Transverse colon (tissue), 4 donors: ENCODE results near the gene TMEM174. TPM values are rescaled to one million over a fixed set of nuclear protein-coding genes. Genes with fewer than 3 reads are reported as not detected.

ENCODE experiments used
- DNase-seq: peaks from one replicate; pipeline ENCODE4 v3.0.0-alpha.2; 2019
- H3K27ac ChIP-seq, 4 donors: fragments of 200-600 bp; sonication (generic); 2 replicates each; pipeline ENCODE4 v1.5.1; 2016 to 2018; ENCODE audit warnings: inconsistent platforms in 4 of 4
- H3K27me3 ChIP-seq: fragments of 200-600 bp; sonication (generic); 2 replicates; pipeline ENCODE4 v1.5.1; 2017; ENCODE audit warnings: inconsistent platforms
- H3K36me3 ChIP-seq, 4 donors: fragments of 200-600 bp; sonication (generic); 2 replicates each; pipeline ENCODE4 v1.5.1; 2017 to 2019; ENCODE audit warnings: inconsistent platforms in 4 of 4
- H3K4me1 ChIP-seq, 4 donors: fragments of 200-600 bp; sonication (generic); 2 replicates each; pipeline ENCODE4 v1.5.1; 2017 to 2020; ENCODE audit warnings: inconsistent platforms in 4 of 4
- H3K4me3 ChIP-seq, 4 donors: fragments of 200-600 bp; sonication (generic); 1 replicate in 1 of 4; 2 replicates in 3 of 4; pipeline versions ENCODE4 v1.5.1 to v1.6.1; 2017 to 2019; ENCODE audit warnings: inconsistent platforms in 4 of 4
- H3K9me3 ChIP-seq, 2 donors: fragments of 200-600 bp; sonication (generic); 2 replicates each; pipeline ENCODE4 v1.5.1; 2017 to 2019; ENCODE audit warnings: inconsistent platforms in 2 of 2
- EP300 ChIP-seq: sonication (generic); formaldehyde crosslinking; IDR thresholded peaks from one replicate; pipeline ENCODE4 v1.6.1; 2017; ENCODE audit warnings: antibody characterized with exemption, low read depth
- POLR2A ChIP-seq: fragments of 450-650 bp; IDR thresholded peaks from one replicate; pipeline ENCODE4 v1.6.1; 2016; ENCODE audit warnings: antibody characterized with exemption, mild to moderate bottlenecking, moderate library complexity
- POLR2AphosphoS5 ChIP-seq, 3 donors: sonication (generic); formaldehyde crosslinking; IDR thresholded peaks; one replicate each; pipeline ENCODE4 v1.6.1; 2016; ENCODE audit warnings: antibody characterized with exemption in 3 of 3
- WGBS, 2 donors: methylation state at CpG; one replicate each; pipeline ENCODE4 v1.1.5; 2018; ENCODE audit warnings: low coverage in 1 of 2; 5-methylcytosine and 5-hydroxymethylcytosine counted together
- in situ Hi-C, 4 donors: fragments of 200-750 bp; cut with MboI; loops; one replicate each; pipeline versions ENCODE4 v1.15.0 to v1.15.1; 2017; ENCODE audit warnings: low sequenced_read_pairs in 3 of 4, low pct_ligation_motif_present in 1 of 4, low pct_unique_long_range_greater_than_20kb in 1 of 4
- intact Hi-C: fragments of 100-400 bp; cut with DNase I; formaldehyde crosslinking; loops from one replicate; pipeline ENCODE4 v1.15.1; 2023; ENCODE audit warnings: low total_unique reads
- total RNA-seq, 4 donors: library from RNA; depleted of rRNA; stranded (reverse); fragments of >200 nt; gene quantifications; one replicate each; pipeline ENCODE4 v1.1.0, GENCODE V29; 2016
- TF ChIP-seq, protein P1 (sequence below), 5 experiments: fragments of 200-600 bp in 3 of 5; fragments of 450-650 bp in 2 of 5; sonication (generic) in 3 of 5; IDR thresholded peaks; 1 replicate in 2 of 5; 2 replicates in 3 of 5; pipeline ENCODE4 v1.5.1; 2016 to 2017; ENCODE audit warnings: antibody characterized with exemption in 5 of 5, inconsistent platforms in 3 of 5, mild to moderate bottlenecking in 2 of 5, moderate library complexity in 1 of 5

The TMEM174 gene, protein sequence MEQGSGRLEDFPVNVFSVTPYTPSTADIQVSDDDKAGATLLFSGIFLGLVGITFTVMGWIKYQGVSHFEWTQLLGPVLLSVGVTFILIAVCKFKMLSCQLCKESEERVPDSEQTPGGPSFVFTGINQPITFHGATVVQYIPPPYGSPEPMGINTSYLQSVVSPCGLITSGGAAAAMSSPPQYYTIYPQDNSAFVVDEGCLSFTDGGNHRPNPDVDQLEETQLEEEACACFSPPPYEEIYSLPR
- under 1 TPM in 1 of 4 donors, not detected in 3; 0.64 TPM for total RNA-seq

- WGBS, 2 donors, result 80 to 94% methylated on average over 1 to 5 of the region's 5 CpGs
- no peaks in the 10 kb centered on the region for H3K9me3 ChIP-seq
- no peak within 1 kb of the TSS for H3K27ac ChIP-seq
- DNase-seq, result no peak
- peaks cover 3% of the 10 kb centered on the region for H3K27me3 ChIP-seq
- no peak for TF ChIP-seq POLR2A
- TF ChIP-seq POLR2AphosphoS5 (IDR thresholded peaks at IDR 0.05), result no peak
- no peak for TF ChIP-seq EP300
- H3K36me3 ChIP-seq, result no peaks in the 10 kb centered on the region
- in situ Hi-C loops (no loop called here), intact Hi-C loops (no loop called here)
- no peak within 1 kb of the TSS for H3K4me3 ChIP-seq
- no peaks in the 10 kb centered on the region for H3K4me1 ChIP-seq
Measured at GRCh38 chr5:73172951-73173350, at the start of gene TMEM174. Gene TMEM174 (plus strand): TSS chr5:73173193. CDS start chr5:73173244, 51 bp downstream.

GRCh38 chr5:73125289-73125688 is 47.7 kb upstream of the TMEM174 start:
- Histone ChIP-seq H3K27ac (peak overlapping the region in 3 of 4 donors; percentile 0 to 19 (median 8)), H3K9me3 (no peaks in the 10 kb centered on the region), H3K4me1 (peaks cover 0 to 40% (median 20%) of the 10 kb centered on the region in 4 donors), H3K4me3 (no peak overlapping the region), H3K36me3 (no peaks in the 10 kb centered on the region), H3K27me3 (peaks cover 10% of the 10 kb centered on the region)
- WGBS, 2 donors, result 70% methylated on average over 4 of the region's 4 CpGs; no CpG with 5 or more reads in 1 of the 2 donors
- in situ Hi-C loops (no loop called here), intact Hi-C loops (no loop called here)
- peak in 1 of 3 donors; percentile 39 for TF ChIP-seq POLR2AphosphoS5 (IDR thresholded peaks at IDR 0.05)
- no peak for TF ChIP-seq EP300
- peak; percentile 59 for DNase-seq

GRCh38 chr5:73126381-73126780 is 46.6 kb upstream of the TMEM174 start:
- no peak overlapping the region for H3K27ac ChIP-seq
- TF ChIP-seq POLR2AphosphoS5 (IDR thresholded peaks at IDR 0.05) (no peak), EP300 (no peak), POLR2A (no peak)
- TF ChIP-seq, protein P1, sequence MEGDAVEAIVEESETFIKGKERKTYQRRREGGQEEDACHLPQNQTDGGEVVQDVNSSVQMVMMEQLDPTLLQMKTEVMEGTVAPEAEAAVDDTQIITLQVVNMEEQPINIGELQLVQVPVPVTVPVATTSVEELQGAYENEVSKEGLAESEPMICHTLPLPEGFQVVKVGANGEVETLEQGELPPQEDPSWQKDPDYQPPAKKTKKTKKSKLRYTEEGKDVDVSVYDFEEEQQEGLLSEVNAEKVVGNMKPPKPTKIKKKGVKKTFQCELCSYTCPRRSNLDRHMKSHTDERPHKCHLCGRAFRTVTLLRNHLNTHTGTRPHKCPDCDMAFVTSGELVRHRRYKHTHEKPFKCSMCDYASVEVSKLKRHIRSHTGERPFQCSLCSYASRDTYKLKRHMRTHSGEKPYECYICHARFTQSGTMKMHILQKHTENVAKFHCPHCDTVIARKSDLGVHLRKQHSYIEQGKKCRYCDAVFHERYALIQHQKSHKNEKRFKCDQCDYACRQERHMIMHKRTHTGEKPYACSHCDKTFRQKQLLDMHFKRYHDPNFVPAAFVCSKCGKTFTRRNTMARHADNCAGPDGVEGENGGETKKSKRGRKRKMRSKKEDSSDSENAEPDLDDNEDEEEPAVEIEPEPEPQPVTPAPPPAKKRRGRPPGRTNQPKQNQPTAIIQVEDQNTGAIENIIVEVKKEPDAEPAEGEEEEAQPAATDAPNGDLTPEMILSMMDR (IDR thresholded peaks at IDR 0.05), result no peak
- in situ Hi-C loops, result no loop called here
- no peaks in the 10 kb centered on the region for H3K9me3 ChIP-seq
- no peak overlapping the region for H3K4me3 ChIP-seq
- H3K27me3 ChIP-seq, result peaks cover 4% of the 10 kb centered on the region
- intact Hi-C loops, result no loop called here
- peaks cover 0 to 40% (median 20%) of the 10 kb centered on the region in 4 donors for H3K4me1 ChIP-seq
- WGBS, 2 donors, result 85% methylated on average over 4 of the region's 4 CpGs; no CpG with 5 or more reads in 1 of the 2 donors
- H3K36me3 ChIP-seq, result no peaks in the 10 kb centered on the region
- DNase-seq, result no peak

DNA sequence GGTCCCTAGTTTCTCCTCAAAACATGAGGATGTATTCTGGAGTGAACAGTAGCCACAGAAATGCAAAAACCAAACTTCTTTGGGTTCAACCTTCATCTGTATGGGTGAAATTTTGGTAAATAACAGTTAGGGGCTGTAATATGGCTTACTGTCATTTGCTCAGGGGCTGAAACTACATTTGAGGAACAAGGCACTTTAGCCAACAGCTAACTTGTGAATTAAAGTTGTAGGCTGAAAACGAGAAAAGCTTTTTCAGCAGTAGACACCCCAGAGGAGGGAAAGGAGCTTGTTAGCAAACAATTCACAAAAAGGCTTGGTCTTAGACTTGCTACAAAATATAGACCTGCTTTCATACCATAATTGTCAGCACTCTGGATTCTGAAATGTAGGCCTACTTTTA is 46.0 kb upstream of the TMEM174 start:
- peaks cover 0 to 46% (median 23%) of the 10 kb centered on the region in 4 donors for H3K4me1 ChIP-seq
- H3K27ac ChIP-seq, result no peak overlapping the region
- H3K4me3 ChIP-seq, result no peak overlapping the region
- H3K27me3 ChIP-seq, result no peaks in the 10 kb centered on the region
- no peaks in the 10 kb centered on the region for H3K36me3 ChIP-seq
- TF ChIP-seq POLR2A, result no peak
- TF ChIP-seq EP300, result no peak
- no peak for TF ChIP-seq POLR2AphosphoS5 (IDR thresholded peaks at IDR 0.05)
- 70 to 72% methylated on average over 1 of the region's 1 CpG for WGBS, 2 donors
- intact Hi-C loops, result no loop called here
- H3K9me3 ChIP-seq, result no peaks in the 10 kb centered on the region
- in situ Hi-C loops, result no loop called here
- DNase-seq, result no peak

DNA sequence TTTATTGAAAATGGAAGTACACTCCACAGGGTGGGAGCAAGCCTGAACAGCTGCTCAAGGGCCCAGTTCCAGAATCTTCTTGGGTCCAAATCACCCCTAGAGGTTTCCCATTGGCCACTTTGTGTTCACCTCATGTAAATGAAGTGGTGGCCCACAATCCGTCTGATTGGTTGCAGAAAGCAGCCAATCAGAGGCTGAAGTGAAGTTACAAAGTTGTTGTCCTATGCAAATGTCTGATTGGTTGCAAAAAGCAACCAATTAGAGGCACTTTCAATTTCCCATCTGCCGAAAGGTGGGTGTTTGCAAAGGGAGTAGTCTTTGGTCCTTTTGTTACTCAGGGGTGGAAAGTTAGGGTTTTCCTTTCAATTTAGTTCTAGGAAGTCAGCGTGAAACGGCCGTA is 43.9 kb upstream of the TMEM174 start:
- no peak for DNase-seq
- Histone ChIP-seq H3K27me3 (no peaks in the 10 kb centered on the region), H3K9me3 (no peaks in the 10 kb centered on the region), H3K4me1 (peaks cover 0 to 43% (median 17%) of the 10 kb centered on the region in 4 donors), H3K36me3 (no peaks in the 10 kb centered on the region), H3K4me3 (no peak overlapping the region), H3K27ac (peak overlapping the region in 3 of 4 donors; percentile 33 to 60 (median 47))
- in situ Hi-C loops, result no loop called here
- intact Hi-C loops, result no loop called here
- TF ChIP-seq POLR2AphosphoS5 (IDR thresholded peaks at IDR 0.05), result no peak
- TF ChIP-seq, protein P1 (IDR thresholded peaks at IDR 0.05), result no peak
- TF ChIP-seq EP300, result no peak
- TF ChIP-seq POLR2A, result no peak
- 51 to 71% methylated on average over 3 to 5 of the region's 5 CpGs for WGBS, 2 donors
